Activated CD4-positive, alpha-beta T cell treated with anti-CD3 and anti-CD28 coated beads for 36 hours (primary cell): ENCODE measurements around the gene CLASP1. TPM values are rescaled to one million over a fixed set of nuclear protein-coding genes. Genes with fewer than 3 reads are reported as not detected.
"Not testable (repeated sequence)": the region's sequence is repeated elsewhere in the genome, so short reads cannot be mapped to it uniquely, and the experiment has no call there.

Experiments used
- ATAC-seq: fragments of 200-7000 bp; cut with Tn5 transposase; one replicate; pipeline ENCODE4 v1.10.0; 2021; ENCODE audit warnings: mild to moderate bottlenecking, moderate library complexity
- CTCF ChIA-PET: fragments of 350-600 bp; sonication (Branson Sonifier 250); formaldehyde crosslinking; loops from one replicate; lab custom pipeline; 2021; ENCODE audit warnings: antibody characterized with exemption; lab: Charles Lee
- POLR2A ChIA-PET: fragments of 350-600 bp; sonication (Branson Sonifier 250); formaldehyde crosslinking; loops from one replicate; lab custom pipeline; 2021; ENCODE audit warnings: antibody characterized with exemption, inconsistent platforms; lab: Charles Lee
- DNase-seq: peaks from one replicate; pipeline ENCODE4 v3.0.0-alpha.2; 2020
- H3K27ac Mint-ChIP-seq: one replicate; pipeline ENCODE4 v1.8.0; 2021; ENCODE audit warnings: mixed read lengths
- H3K27me3 Mint-ChIP-seq: one replicate; pipeline ENCODE4 v1.8.0; 2021; ENCODE audit warnings: mixed read lengths
- H3K36me3 Mint-ChIP-seq: one replicate; pipeline ENCODE4 v1.8.0; 2021; ENCODE audit warnings: low read depth, mixed read lengths
- H3K4me1 Mint-ChIP-seq: one replicate; pipeline ENCODE4 v1.8.0; 2021; ENCODE audit warnings: mixed read lengths
- H3K4me3 Mint-ChIP-seq: one replicate; pipeline ENCODE4 v1.8.0; 2021; ENCODE audit warnings: mild to moderate bottlenecking, moderate library complexity, mixed read lengths
- H3K9me3 Mint-ChIP-seq: one replicate; pipeline ENCODE4 v1.8.0; 2021; ENCODE audit warnings: low read depth, mixed read lengths
- intact Hi-C, 2 experiments: fragments of 100-400 bp; cut with DNase I in 1 of 2; cut with micrococcal nuclease in 1 of 2; formaldehyde crosslinking; loops; one replicate each; pipeline versions ENCODE4 v1.14.2 to v1.15.1; 2022 to 2024; cut with DNase I, micrococcal nuclease
- total RNA-seq, 2 experiments: library from RNA; stranded (reverse); gene quantifications; one replicate each; pipeline ENCODE4 v1.2.3, GENCODE V29; 2021

Gene CLASP1
- total RNA-seq, 2 experiments from 2014 or later, result 56.8 to 75.6 TPM

GRCh38 chr2:121309323-121309722 lies 339.9 kb downstream of the CLASP1 start:
- no peak for DNase-seq
- Mint-ChIP-seq H3K4me1 (no peaks in the 10 kb centered on the region), H3K36me3 (no peaks in the 10 kb centered on the region), H3K4me3 (no peak overlapping the region), H3K27me3 (peaks cover 29% of the 10 kb centered on the region), H3K27ac (no peak overlapping the region), H3K9me3 (no peaks in the 10 kb centered on the region)
- ATAC-seq, result no peak
- ChIA-PET CTCF (no interaction called here), POLR2A (no interaction called here)
- intact Hi-C loops, result no loop called here

- DNase-seq (no peak), ATAC-seq (no peak)
- POLR2A ChIA-PET, result no interaction called here
- CTCF ChIA-PET, result interaction anchor here (1.1 kb wide), 1 partner anchor 13 kb away, joined by 3 read pairs; no protein-coding TSS in a partner anchor
- H3K27me3 Mint-ChIP-seq, result peaks cover 36% of the 10 kb centered on the region
- H3K36me3 Mint-ChIP-seq, result no peaks in the 10 kb centered on the region
- no peaks in the 10 kb centered on the region for H3K4me1 Mint-ChIP-seq
- no peak overlapping the region for H3K4me3 Mint-ChIP-seq
- no peaks in the 10 kb centered on the region for H3K9me3 Mint-ChIP-seq
- no peak overlapping the region for H3K27ac Mint-ChIP-seq
- intact Hi-C loops, result no loop called here
These were observed 342.2 kb downstream of the CLASP1 start for GRCh38 chr2:121307048-121307447.

GRCh38 chr2:121304941-121305340 lies 344.3 kb downstream of the CLASP1 start:
- CTCF ChIA-PET, result no interaction called here
- DNase-seq (no peak), ATAC-seq (no peak)
- Mint-ChIP-seq H3K4me3 (no peak overlapping the region), H3K9me3 (no peaks in the 10 kb centered on the region), H3K4me1 (no peaks in the 10 kb centered on the region), H3K36me3 (no peaks in the 10 kb centered on the region), H3K27ac (no peak overlapping the region), H3K27me3 (peaks cover 41% of the 10 kb centered on the region)
- POLR2A ChIA-PET, result no interaction called here
- intact Hi-C loops, result no loop called here

GRCh38 chr2:121303531-121304263 lies 345.6 kb downstream of the CLASP1 start:
- DNase-seq (no peak), ATAC-seq (no peak)
- ChIA-PET CTCF (interaction anchor here (0.7 kb wide), 1 partner anchor 263 kb away, joined by 3 read pairs; no protein-coding TSS in a partner anchor), POLR2A (interaction anchor here (0.6 kb wide), 1 partner anchor 82 kb away, joined by 4 read pairs; no protein-coding TSS in a partner anchor)
- no peaks in the 10 kb centered on the region for H3K9me3 Mint-ChIP-seq
- peaks cover 38% of the 10 kb centered on the region for H3K27me3 Mint-ChIP-seq
- intact Hi-C loops, result no loop called here
- no peak overlapping the region for H3K27ac Mint-ChIP-seq
- no peak overlapping the region for H3K4me3 Mint-ChIP-seq
- H3K36me3 Mint-ChIP-seq, result no peaks in the 10 kb centered on the region
- H3K4me1 Mint-ChIP-seq, result no peaks in the 10 kb centered on the region

GRCh38 chr2:121301190-121301589 lies 348.1 kb downstream of the CLASP1 start:
- ATAC-seq, H3K9me3 Mint-ChIP-seq, intact Hi-C loops, POLR2A ChIA-PET, H3K36me3 Mint-ChIP-seq, H3K27ac Mint-ChIP-seq, H3K4me3 Mint-ChIP-seq, CTCF ChIA-PET, H3K4me1 Mint-ChIP-seq, DNase-seq: not testable (repeated sequence)
- H3K27me3 Mint-ChIP-seq, result peaks cover 18% of the 10 kb centered on the region

GRCh38 chr2:121298476-121298875 lies 350.8 kb downstream of the CLASP1 start:
- H3K27me3 Mint-ChIP-seq, result peaks cover 10% of the 10 kb centered on the region
- no peaks in the 10 kb centered on the region for H3K9me3 Mint-ChIP-seq
- H3K27ac Mint-ChIP-seq, result no peak overlapping the region
- intact Hi-C loops, result no loop called here
- DNase-seq (no peak), ATAC-seq (no peak)
- H3K36me3 Mint-ChIP-seq, result no peaks in the 10 kb centered on the region
- H3K4me3 Mint-ChIP-seq, result no peak overlapping the region
- ChIA-PET CTCF (no interaction called here), POLR2A (no interaction called here)
- no peaks in the 10 kb centered on the region for H3K4me1 Mint-ChIP-seq

- POLR2A ChIA-PET, CTCF ChIA-PET, H3K9me3 Mint-ChIP-seq, H3K36me3 Mint-ChIP-seq, intact Hi-C loops, ATAC-seq, H3K27ac Mint-ChIP-seq, DNase-seq, H3K4me3 Mint-ChIP-seq, H3K27me3 Mint-ChIP-seq, H3K4me1 Mint-ChIP-seq: not testable (repeated sequence)
These were observed 351.4 kb downstream of the CLASP1 start for GRCh38 chr2:121297866-121298265.

GRCh38 chr2:121297217-121297830 lies 351.9 kb downstream of the CLASP1 start:
- peak; percentile 13 for DNase-seq
- CTCF ChIA-PET, result no interaction called here
- Mint-ChIP-seq H3K27ac (no peak overlapping the region), H3K36me3 (no peaks in the 10 kb centered on the region), H3K4me3 (no peak overlapping the region), H3K9me3 (no peaks in the 10 kb centered on the region), H3K27me3 (peaks cover 8% of the 10 kb centered on the region), H3K4me1 (no peaks in the 10 kb centered on the region)
- POLR2A ChIA-PET, result no interaction called here
- no peak for ATAC-seq
- intact Hi-C loops, result no loop called here

GRCh38 chr2:121295911-121296650 lies 353.2 kb downstream of the CLASP1 start:
- no peak overlapping the region for H3K27ac Mint-ChIP-seq
- CTCF ChIA-PET, result no interaction called here
- H3K36me3 Mint-ChIP-seq, result no peaks in the 10 kb centered on the region
- DNase-seq (no peak), ATAC-seq (no peak)
- intact Hi-C loops, result no loop called here
- POLR2A ChIA-PET, result no interaction called here
- no peaks in the 10 kb centered on the region for H3K9me3 Mint-ChIP-seq
- H3K27me3 Mint-ChIP-seq, result peaks cover 5% of the 10 kb centered on the region
- H3K4me1 Mint-ChIP-seq, result no peaks in the 10 kb centered on the region
- H3K4me3 Mint-ChIP-seq, result no peak overlapping the region

GRCh38 chr2:121294881-121295840 lies 354.1 kb downstream of the CLASP1 start:
- DNase-seq, result no peak
- Mint-ChIP-seq H3K36me3 (no peaks in the 10 kb centered on the region), H3K9me3 (no peaks in the 10 kb centered on the region), H3K4me1 (no peaks in the 10 kb centered on the region), H3K27ac (no peak overlapping the region), H3K27me3 (no peaks in the 10 kb centered on the region), H3K4me3 (no peak overlapping the region)
- POLR2A ChIA-PET, result no interaction called here
- CTCF ChIA-PET, result interaction anchor here (0.6 to 0.9 kb wide), 2 partner anchors 198 to 474 kb away, joined by 3 read pairs; no protein-coding TSS in a partner anchor
- ATAC-seq, result no peak
- intact Hi-C loops, result no loop called here
